Subcutaneous adipose tissue (tissue), 4 donors: ENCODE results near the gene TMEM150C. TPM values are rescaled to one million over a fixed set of nuclear protein-coding genes. Genes with fewer than 3 reads are reported as not detected.

Source experiments
- CTCF ChIP-seq: fragments of 450-650 bp; IDR thresholded peaks from one replicate; pipeline ENCODE4 v1.5.1; 2016; ENCODE audit warnings: low read depth, mild to moderate bottlenecking, control low read depth, antibody characterized with exemption, moderate library complexity
- total RNA-seq, 4 donors: library from RNA; depleted of rRNA; stranded (reverse); fragments of >200 nt; gene quantifications; one replicate each; pipeline ENCODE4 v1.1.0, GENCODE V29; 2016

Gene TMEM150C
- total RNA-seq, 4 donors from 2014 or later = 24.6 to 39.9 (median 34.8) TPM

DNA sequence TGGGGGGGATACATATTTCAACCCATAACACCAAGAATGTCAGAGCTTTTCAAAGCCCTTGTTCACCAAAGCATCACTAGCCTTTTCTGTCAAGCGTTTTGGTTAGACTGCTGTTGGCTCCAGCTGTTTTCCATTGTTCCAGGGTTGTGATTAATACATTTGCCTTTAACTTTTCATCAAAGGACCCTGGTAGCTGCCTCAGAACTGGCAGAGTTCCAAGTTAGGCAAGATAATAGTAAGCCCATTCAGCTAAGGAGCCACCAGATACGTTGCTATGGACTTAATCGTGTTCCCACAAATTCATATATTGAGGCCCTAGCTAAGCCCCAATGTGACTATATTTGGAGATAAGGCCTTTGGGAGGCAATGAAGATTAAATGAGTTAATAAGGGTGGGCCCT, 94.3 kb downstream of the TMEM150C start:
- TF ChIP-seq CTCF = no peak

GRCh38 chr4:82463221-82463620, 98.6 kb downstream of the TMEM150C start:
- TF ChIP-seq CTCF = no peak

DNA sequence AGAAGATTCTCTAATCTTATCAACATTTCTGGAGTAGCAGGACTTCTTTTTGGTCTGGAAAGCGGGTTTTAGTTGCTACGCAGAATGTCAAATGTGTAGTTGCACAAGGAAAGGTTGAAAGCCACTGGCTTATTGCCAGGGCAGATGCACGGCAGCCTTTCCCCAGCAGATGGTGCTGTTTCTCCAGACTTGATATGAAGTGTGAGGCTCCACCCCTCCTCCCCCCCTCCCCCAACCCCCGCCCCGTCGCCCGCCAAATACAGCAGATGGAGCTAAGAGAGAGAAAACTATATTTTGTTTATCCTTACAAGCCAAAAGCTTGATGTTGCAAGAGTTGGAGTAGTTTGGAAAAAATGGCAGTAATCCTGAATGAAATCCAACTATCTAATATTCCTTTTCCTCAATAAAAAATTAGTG, 99.4 kb downstream of the TMEM150C start:
- TF ChIP-seq CTCF = no peak

DNA sequence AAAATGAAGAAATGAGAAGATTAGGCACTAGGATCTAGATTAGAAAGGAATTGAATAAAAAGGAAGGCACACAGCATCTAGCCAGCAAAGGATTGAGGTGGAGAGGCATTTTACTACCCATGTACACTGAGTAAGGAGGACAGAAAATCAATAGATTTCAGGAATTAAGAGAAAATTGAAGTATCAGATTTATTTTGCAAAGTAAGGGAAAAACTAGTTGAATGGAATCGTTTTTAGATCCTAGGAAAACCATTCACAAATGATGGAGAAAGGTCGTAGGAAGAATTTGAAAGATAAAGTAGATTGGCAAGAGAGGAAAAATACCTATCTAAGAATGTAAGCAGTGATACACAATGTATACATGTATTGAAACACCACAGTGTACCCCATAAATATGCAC, 100.1 kb downstream of the TMEM150C start:
- no peak for TF ChIP-seq CTCF

- TF ChIP-seq CTCF = no peak
Observed at GRCh38 chr4:82458729-82459128, 103.1 kb downstream of the TMEM150C start.

GRCh38 chr4:82457266-82457665, 104.5 kb downstream of the TMEM150C start:
- TF ChIP-seq CTCF = no peak

- no peak for TF ChIP-seq CTCF
Observed at GRCh38 chr4:82452026-82452425, 109.8 kb downstream of the TMEM150C start.
